Activated CD4-positive, alpha-beta T cell treated with anti-CD3 and anti-CD28 coated beads, Interleukin-2, Interleukin-6, amounts not matched to agents 100 ng/mL and 50 ng/mL, durations not matched to agents 16 hours and 8 hours (primary cell): ENCODE measurements around the gene SAMD13.

Experiments used
- DNase-seq: peaks from one replicate; pipeline ENCODE4 v3.0.0-alpha.2; 2020

Gene SAMD13, protein sequence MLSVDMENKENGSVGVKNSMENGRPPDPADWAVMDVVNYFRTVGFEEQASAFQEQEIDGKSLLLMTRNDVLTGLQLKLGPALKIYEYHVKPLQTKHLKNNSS

DNA sequence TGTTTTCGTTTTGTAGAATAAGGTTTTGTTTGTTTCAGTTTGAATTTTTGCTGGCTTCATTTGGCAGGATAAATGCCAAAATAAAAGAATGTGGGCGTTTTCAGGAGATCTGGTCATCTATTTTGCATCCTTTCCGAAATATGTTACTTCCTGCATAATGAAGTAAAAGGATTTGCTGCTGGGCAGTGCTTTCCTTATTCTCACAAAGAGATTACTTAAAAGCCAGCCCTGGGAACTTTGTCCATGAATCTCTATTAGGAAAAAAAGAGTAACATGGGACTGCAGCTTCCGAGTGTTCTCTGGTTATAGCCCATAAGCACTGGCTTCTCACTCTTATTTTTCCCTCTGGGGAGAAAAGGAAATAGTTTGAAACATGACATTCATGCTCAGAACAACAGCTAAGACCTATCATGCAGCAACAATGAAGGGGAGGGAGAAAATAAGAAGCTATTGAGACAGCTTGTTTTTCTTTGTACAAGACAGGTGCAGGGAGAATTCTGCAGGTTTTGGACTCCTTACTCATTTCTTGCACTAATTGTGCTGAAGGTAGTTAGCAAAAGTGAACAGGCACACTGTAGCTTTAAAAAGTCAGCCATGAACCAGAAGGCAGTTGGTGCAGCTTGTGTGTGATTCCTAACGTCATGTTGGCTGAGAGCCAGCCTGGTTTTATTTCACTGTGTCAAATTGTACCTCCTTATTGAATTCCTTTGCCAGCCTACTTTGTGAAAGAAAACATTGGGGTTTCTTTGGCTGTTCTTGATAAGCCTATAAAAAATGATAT lies at the start of gene SAMD13:
TSS of gene SAMD13 (plus strand) at position 705 of the 781 bp plus-strand sequence. CDS start 1,527 bp downstream, outside the sequence.
- peak; percentile 51 for DNase-seq

DNA sequence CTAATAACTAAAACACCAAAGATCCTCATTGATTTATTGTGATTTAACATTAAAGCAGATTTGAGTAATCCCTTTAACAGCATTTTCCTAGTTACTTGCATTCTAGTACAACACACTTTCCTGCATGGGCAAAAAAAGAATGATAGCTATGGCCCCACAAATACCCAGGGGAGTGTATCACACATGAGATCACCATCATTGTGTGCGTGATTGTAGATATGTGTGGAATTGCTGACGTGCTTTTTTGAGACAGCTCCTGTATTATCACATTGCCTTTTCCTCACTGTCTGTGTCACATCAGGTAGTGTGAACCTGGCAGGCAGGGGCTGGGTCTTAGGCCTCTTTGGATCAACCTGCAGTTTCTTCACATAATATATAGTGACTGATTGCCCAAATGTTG lies 48.5 kb upstream of the SAMD13 start:
- DNase-seq = no peak

GRCh38 chr1:84253891-84254290 lies 47.6 kb upstream of the SAMD13 start:
- no peak for DNase-seq

- no peak for DNase-seq
Observed at GRCh38 chr1:84254703-84255238, 46.7 kb upstream of the SAMD13 start.

- DNase-seq = no peak
Observed at GRCh38 chr1:84255582-84255981, 45.9 kb upstream of the SAMD13 start.

- DNase-seq = no peak
Observed at GRCh38 chr1:84257617-84258016, 43.9 kb upstream of the SAMD13 start.

DNA sequence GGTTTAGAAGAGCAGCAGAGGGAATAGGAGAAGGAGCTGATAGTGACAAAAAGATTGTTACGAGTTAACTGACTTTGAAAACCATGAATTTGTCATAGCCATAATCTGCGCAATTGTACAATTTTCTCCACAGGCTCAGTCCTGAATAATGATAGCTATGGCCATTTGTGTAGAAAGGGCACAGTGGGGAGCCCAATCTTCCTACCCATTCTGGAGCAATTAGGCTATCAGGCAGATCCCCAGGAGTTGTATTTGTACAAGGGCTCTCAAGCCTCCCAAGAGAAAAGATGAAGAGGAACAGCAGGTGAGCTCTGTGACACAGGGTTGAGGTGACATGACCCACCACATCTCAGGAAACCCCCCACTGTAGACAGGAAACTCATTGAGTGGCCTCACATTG lies 42.1 kb upstream of the SAMD13 start:
- no peak for DNase-seq

DNA sequence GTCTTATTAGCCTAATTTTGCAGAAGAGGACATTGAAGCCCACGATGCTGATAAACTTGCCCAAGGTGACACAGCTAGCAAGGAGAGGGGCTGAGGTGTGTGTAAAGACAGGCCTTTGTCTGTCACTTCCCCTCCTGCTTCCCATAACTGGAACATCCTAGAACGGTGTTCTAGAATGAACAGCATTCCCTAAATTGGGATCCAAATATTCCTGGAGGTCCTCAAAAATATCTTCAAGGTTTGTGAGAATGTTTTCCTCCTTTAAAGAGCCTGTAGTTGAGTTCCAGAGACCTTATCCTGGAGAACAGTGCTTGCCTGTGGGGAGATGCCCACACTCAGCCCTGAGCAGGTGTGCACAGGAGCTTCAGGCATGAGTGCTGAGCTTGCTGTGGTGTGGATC lies 41.5 kb upstream of the SAMD13 start:
- DNase-seq = no peak

GRCh38 chr1:84260852-84261518 lies 40.5 kb upstream of the SAMD13 start:
- no peak for DNase-seq

DNA sequence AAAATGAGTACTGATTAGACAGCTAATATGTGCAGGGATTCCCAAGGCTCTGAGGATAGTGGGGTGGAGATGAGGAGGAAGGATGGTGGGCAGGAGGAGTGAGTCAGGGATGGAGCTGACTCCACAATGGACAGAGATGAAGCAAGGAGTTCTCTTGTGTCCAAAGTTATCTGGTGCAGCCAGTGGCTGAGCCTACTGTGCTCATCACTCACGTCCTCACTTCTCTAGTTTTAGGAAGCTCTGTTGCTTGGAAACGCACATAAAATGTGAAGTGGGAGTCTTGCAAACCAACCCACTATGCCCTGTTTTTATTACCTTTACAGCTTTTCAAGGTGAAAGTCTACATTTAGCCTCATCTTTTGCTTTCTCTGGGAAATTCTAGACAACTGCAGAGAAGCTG lies 36.5 kb upstream of the SAMD13 start:
- DNase-seq = no peak

- no peak for DNase-seq
Observed at GRCh38 chr1:84265867-84266266, 35.6 kb upstream of the SAMD13 start.

GRCh38 chr1:84266748-84267147 lies 34.8 kb upstream of the SAMD13 start:
- DNase-seq = no peak

DNA sequence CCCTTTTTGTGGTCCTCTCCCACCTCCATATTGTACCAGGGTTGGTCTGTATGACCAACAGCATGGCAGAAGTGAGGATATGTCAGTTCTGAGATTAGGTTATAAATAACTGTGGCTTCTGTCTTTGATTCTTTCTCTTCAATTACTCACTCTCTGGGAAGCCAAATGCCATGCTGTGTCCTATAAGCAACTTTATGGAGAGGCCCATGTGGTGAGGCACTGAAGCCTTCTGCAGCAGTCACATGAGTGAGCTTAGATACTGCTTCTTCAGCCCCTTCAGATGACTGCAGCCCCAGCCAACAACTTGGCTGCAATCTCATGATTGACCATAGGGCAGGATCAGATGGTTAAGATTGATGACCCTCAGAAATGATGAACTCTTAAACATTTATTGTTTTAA lies 34.0 kb upstream of the SAMD13 start:
- DNase-seq = no peak

DNA sequence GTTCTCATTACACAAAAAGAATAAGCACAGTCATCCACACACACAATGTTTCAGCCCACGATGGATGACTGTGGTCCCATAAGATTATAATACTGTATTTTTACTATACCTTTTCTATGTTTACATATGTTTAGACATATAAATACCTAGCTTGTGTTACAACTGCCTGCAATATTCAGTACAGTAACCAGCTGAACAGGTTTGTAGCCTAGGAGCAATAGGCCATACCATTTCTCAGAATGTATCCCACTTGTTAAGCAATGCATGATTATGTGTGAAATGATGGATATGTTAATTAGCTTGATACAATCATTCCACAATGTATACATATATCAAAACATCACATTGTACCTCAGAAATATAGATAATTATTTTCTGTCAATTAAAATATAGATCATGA lies 33.2 kb upstream of the SAMD13 start:
- no peak for DNase-seq

DNA sequence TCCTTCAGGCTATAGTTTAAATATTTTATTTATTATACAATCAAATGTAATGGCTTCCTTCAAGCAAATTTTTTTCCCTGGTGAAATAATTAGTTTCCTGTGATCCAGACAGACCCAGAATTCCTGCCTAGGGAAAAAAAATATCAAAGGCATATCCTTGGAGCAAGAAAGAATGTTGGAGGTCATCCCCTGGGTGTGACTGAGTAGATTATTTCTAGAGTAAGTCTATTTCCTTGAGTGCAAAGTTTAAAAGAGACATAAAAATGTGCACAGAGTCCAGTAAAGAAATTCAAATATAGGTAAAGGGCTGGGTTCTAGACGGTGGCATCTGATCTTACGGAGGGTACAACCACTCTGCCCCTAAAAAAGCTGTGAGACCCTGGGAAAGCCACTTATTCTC lies 32.2 kb upstream of the SAMD13 start:
- no peak for DNase-seq

DNA sequence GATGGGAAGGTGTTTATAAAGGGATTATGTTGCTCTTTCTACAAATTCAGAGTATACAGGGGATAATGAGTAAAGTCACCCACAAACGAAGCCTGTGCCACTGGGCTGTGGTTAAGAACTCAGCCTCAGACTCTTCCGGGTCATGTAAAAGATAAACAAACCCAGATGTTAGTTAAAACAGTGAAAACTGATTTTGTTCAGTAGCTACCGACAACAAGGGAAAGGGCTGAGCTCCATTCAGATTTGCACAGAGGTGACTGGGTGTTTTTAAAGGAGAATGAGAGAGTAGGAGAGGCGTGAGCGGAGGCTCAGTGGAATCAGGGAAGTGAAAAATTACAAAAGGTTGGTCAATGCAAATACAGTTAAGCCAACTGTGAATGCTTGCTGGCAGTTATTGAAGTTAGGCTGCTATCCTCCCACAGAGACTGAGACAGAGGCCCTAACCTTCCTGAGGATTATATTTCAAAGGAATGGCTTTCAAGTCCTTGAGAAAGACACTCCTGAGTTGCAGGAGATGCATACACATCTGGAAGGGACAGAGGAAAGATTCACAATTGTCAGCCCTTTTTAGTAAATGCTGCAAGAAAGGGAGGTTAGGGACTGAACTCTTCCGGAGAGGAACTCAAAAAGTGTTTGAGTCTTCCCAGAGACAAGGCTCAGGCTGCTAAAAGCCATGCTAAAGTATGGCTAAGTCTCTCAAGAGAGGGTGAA lies 29.9 kb upstream of the SAMD13 start:
- DNase-seq = no peak

DNA sequence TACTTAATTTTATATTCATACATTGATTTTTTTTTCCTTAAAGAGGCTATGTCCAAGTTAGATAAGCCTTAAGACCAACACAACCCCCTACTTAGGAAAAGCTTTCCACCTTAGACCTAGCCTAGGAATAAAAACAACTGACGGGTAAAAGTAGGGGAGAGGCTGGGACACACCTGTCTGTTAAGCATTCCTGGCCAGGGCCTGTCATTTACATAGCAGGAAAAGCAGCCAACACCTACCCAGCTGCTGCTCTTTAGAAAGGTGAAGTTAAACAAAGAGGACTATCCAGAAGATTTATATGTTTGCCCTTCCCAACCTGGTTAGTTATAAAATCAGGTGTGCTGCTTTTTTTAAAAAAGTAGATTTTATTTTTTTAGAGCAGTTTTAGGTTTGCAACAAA lies 29.1 kb upstream of the SAMD13 start:
- DNase-seq = no peak

- no peak for DNase-seq
Observed at GRCh38 chr1:84277343-84278059, 24.0 kb upstream of the SAMD13 start.

DNA sequence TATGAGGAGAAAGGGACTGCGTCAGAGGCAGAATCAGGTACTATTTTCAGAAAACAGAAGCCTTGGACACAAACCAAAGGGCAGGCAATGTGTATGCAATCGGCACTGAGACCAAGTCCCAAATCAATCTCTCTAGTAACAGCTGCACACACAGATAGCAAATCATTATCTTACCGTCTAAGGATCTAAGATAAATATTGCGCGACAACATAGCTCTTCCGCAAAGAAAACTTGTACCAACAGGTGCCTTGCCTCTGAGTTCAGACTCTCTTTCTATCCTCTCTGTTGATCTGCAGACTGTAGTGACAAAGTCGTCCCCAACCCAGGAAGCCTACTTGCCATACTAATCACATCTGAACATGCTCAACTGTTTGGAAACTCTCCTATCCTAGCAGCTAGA lies 22.6 kb upstream of the SAMD13 start:
- no peak for DNase-seq

DNA sequence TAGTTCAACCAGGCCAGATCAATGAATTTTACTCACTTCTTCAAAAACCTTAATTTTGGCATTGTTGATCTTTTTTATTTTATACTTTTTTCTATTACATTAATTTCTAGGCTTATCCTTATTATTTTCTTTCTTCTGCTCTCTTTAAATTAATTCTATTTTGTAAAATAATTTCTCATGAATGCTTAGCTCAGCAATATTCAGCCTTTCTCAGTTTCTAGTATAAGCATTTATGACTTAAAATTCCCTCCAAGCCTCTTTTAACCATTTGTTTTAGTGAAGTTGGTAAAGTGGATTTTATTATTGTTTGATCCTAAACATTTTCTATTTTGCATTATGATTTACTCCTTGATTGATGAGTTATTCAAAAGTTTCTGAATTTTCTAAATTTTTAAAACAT lies 20.6 kb upstream of the SAMD13 start:
- no peak for DNase-seq

- no peak for DNase-seq
Observed at GRCh38 chr1:84282780-84283333, 18.7 kb upstream of the SAMD13 start.

DNA sequence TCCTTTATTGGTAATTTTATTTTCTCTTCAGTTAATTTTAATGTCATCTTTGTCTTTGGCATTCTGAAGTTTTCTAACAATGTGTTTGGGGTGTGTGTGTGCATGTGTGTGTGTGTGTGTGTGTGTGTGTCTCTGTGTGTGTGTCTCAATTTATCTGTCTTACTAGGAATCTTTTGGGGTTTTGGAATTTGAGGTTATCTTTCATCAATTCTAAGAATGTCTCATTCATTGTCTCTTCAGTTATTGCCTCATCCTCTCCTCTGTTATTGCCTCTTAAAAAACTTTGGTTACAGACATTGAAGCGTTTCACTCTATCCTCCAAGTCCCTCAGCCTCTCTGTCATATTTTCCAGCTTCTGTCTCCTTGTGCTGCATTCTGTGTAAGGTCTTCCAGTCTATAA lies 18.1 kb upstream of the SAMD13 start:
- DNase-seq = no peak
